Testis (tissue), 3 donors: ENCODE data around the gene RGS8. TPM values are rescaled to one million over a fixed set of nuclear protein-coding genes. Genes with fewer than 3 reads are reported as not detected.

Experiments
- DNase-seq: peaks from one replicate; pipeline ENCODE4 v3.0.0-alpha.2; 2019
- H3K27ac ChIP-seq, 2 donors: fragments of 200-600 bp; sonication (generic); one replicate each; pipeline ENCODE4 v1.5.1; 2019
- H3K27me3 ChIP-seq: fragments of 200-600 bp; sonication (generic); one replicate; pipeline ENCODE4 v1.5.1; 2019
- H3K36me3 ChIP-seq: fragments of 200-600 bp; sonication (generic); one replicate; pipeline ENCODE4 v1.5.1; 2017; ENCODE audit warnings: low read depth; ENCODE audit errors: missing control alignments
- H3K4me1 ChIP-seq: fragments of 200-600 bp; sonication (generic); one replicate; pipeline ENCODE4 v1.5.1; 2019
- H3K4me3 ChIP-seq, 2 donors: fragments of 200-600 bp; sonication (generic); one replicate each; pipeline ENCODE4 v1.5.1; 2017 to 2019
- H3K9me3 ChIP-seq: fragments of 200-600 bp; sonication (generic); one replicate; pipeline ENCODE4 v1.5.1; 2017
- POLR2A ChIP-seq: fragments of 450-650 bp; IDR thresholded peaks from one replicate; pipeline ENCODE4 v1.6.1; 2017; ENCODE audit warnings: antibody characterized with exemption, mild to moderate bottlenecking, moderate library complexity
- WGBS, 2 donors: methylation state at CpG; one replicate each; pipeline ENCODE4 v1.1.5; 2018; 5-methylcytosine and 5-hydroxymethylcytosine counted together
- intact Hi-C: fragments of 100-400 bp; cut with DNase I; formaldehyde crosslinking; loops from one replicate; pipeline ENCODE4 v1.15.1; 2023; ENCODE audit warnings: low total_unique reads
- polyA plus RNA-seq: library from polyadenylated mRNA; stranded (reverse); fragments of 350-450 nt; fragmentation: Illumina TruSeq; extraction: RNeasy Lipid Tissue Mini Kit (QIAGEN cat#74804); gene quantifications from one replicate; pipeline ENCODE4 v1.2.3, GENCODE V29; 2014; ENCODE audit warnings: low read depth, low replicate concordance; ENCODE audit not compliant: insufficient read depth
- total RNA-seq, 2 donors: library from RNA; depleted of rRNA; stranded (reverse); fragments of >200 nt; gene quantifications; one replicate each; pipeline ENCODE4 v1.2.3, GENCODE V29; 2016
- TF ChIP-seq, protein P1 (sequence below), 3 experiments: fragments of 450-650 bp in 2 of 3; fragments of 200-600 bp in 1 of 3; sonication (generic) in 1 of 3; IDR thresholded peaks; one replicate each; pipeline ENCODE4 v1.5.1; 2016 to 2019; ENCODE audit warnings: antibody characterized with exemption in 3 of 3, mild to moderate bottlenecking in 2 of 3, moderate library complexity in 1 of 3

Gene RGS8
- total and polyA plus RNA-seq, 3 donors from 2014 or later, result 2.4 to 3.1 (median 2.5) TPM

DNA sequence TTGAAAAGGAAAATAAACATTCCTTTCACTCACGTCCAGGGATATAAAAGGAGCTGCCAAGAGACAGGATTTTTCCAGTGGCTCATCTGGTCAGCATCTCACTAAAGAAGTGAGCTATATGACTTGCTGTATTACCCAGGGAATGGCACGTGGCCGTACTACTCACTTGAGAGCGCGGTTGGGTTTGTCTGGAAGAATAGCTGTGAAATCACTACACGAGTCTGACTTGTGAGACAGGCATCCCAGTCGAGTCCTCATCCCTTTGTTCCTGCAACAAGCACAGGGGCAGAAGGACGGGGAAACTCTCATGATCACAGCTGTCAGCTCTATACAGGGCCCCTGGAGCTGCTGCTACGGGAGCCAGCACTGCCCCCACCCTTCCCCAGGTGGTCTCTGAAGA, 17.7 kb downstream of the RGS8 start:
- DNase-seq, result no peak
- Histone ChIP-seq H3K36me3 (no peaks in the 10 kb centered on the region), H3K9me3 (no peaks in the 10 kb centered on the region), H3K27ac (no peak overlapping the region), H3K27me3 (no peaks in the 10 kb centered on the region), H3K4me1 (peaks cover 3% of the 10 kb centered on the region), H3K4me3 (no peak overlapping the region)
- no peak for TF ChIP-seq POLR2A
- TF ChIP-seq, protein P1, sequence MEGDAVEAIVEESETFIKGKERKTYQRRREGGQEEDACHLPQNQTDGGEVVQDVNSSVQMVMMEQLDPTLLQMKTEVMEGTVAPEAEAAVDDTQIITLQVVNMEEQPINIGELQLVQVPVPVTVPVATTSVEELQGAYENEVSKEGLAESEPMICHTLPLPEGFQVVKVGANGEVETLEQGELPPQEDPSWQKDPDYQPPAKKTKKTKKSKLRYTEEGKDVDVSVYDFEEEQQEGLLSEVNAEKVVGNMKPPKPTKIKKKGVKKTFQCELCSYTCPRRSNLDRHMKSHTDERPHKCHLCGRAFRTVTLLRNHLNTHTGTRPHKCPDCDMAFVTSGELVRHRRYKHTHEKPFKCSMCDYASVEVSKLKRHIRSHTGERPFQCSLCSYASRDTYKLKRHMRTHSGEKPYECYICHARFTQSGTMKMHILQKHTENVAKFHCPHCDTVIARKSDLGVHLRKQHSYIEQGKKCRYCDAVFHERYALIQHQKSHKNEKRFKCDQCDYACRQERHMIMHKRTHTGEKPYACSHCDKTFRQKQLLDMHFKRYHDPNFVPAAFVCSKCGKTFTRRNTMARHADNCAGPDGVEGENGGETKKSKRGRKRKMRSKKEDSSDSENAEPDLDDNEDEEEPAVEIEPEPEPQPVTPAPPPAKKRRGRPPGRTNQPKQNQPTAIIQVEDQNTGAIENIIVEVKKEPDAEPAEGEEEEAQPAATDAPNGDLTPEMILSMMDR (IDR thresholded peaks at IDR 0.05), result no peak
- 80 to 95% methylated on average over 9 of the region's 9 CpGs for WGBS, 2 donors
- intact Hi-C loops, result no loop called here

- no peak overlapping the region for H3K27ac ChIP-seq
- no peaks in the 10 kb centered on the region for H3K9me3 ChIP-seq
- no peaks in the 10 kb centered on the region for H3K36me3 ChIP-seq
- no peak for TF ChIP-seq POLR2A
- TF ChIP-seq, protein P1 (IDR thresholded peaks at IDR 0.05), result no peak
- peaks cover 3% of the 10 kb centered on the region for H3K4me1 ChIP-seq
- H3K27me3 ChIP-seq, result no peaks in the 10 kb centered on the region
- DNase-seq, result no peak
- intact Hi-C loops, result no loop called here
- 57 to 62% methylated on average over 3 of the region's 3 CpGs for WGBS, 2 donors
- H3K4me3 ChIP-seq, result no peak overlapping the region
Observed at GRCh38 chr1:182664296-182664695, 20.1 kb downstream of the RGS8 start.

DNA sequence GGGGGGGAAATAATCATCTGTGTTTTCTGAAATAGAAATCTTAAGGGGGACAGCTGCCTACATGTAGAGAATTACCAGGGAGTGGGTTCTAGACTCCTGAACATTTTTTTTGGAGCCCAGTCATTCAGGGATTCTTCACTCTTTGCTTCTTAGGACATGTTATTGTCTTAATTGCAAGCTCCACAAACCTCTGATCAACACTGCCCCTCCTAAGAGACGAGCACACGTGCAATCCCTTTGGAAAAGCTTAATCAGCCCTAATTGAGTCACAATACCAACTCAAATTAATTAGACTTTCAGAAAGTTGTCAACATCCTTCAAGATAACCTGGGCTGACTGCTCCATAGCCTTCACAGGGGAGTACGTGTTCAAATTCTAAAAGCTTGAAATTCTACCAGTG, 21.4 kb downstream of the RGS8 start:
- intact Hi-C loops, result no loop called here
- H3K36me3 ChIP-seq, result no peaks in the 10 kb centered on the region
- H3K4me3 ChIP-seq, result no peak overlapping the region
- H3K4me1 ChIP-seq, result peaks cover 3% of the 10 kb centered on the region
- no peak overlapping the region for H3K27ac ChIP-seq
- H3K27me3 ChIP-seq, result no peaks in the 10 kb centered on the region
- H3K9me3 ChIP-seq, result no peaks in the 10 kb centered on the region
- no peak for DNase-seq
- no peak for TF ChIP-seq POLR2A
- TF ChIP-seq, protein P1 (IDR thresholded peaks at IDR 0.05), result no peak
- 89 to 96% methylated on average over 3 of the region's 3 CpGs for WGBS, 2 donors

DNA sequence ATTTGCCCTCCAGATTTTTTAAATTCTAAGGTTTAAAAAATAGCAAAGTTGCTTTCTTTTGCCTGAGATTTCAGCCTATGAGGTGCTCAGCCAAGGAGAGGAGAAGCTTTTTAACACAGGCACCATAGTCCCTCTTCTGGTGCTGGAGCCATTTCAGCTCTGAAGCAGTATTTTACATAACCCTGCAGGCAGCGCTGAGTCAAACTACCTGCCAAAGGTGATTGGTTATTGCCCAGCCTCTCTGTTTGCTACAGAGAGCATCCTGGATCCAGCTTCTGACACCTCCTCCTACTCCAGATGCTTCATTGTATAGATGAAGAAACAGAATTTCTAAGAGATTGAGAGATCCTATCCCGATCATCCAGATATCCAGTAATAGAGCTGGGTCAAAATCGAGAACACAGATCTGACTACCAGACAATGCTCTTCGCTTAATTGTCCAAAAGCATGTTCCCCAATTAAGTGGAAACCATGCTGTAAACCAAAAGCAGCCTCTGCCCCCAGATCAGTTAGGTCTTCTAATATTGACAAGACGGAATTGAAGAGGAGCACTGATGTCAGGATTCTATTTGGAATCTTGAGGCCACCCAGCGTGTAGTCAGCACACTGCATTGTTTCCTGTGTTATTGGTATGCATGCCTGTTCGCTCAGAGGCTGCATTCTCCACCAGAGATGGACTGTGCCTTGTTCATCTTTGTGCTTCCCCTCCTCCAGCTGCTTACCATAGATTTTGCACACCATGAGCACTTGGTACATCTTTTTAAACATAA, 22.1 kb downstream of the RGS8 start:
- Histone ChIP-seq H3K4me3 (no peak overlapping the region), H3K4me1 (peaks cover 3% of the 10 kb centered on the region), H3K9me3 (no peaks in the 10 kb centered on the region), H3K27ac (no peak overlapping the region), H3K36me3 (no peaks in the 10 kb centered on the region), H3K27me3 (no peaks in the 10 kb centered on the region)
- no peak for TF ChIP-seq POLR2A
- TF ChIP-seq, protein P1 (IDR thresholded peaks at IDR 0.05), result no peak
- no peak for DNase-seq
- intact Hi-C loops, result no loop called here
- 88 to 94% methylated on average over 7 of the region's 7 CpGs for WGBS, 2 donors

DNA sequence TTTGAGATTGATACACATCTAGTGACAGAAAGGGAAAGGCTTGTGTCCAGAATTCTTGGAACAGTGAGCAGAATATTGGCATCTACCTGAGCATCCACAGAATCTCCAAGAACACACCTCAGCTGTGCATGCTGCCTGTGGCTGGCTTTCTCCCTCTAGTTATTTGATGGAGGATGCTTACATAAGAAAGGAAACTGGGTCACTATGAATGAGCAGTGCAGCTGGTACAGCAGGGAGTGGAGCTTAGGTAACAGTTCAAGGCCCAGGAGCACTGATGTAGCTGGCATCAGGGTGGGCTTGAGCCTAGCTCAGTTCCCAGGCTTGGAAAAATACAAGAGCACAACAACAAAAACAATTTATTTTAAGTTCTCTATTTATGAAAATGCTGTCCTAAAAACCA, 26.3 kb downstream of the RGS8 start:
- Histone ChIP-seq H3K27me3 (no peaks in the 10 kb centered on the region), H3K36me3 (no peaks in the 10 kb centered on the region), H3K4me1 (no peaks in the 10 kb centered on the region), H3K9me3 (no peaks in the 10 kb centered on the region), H3K27ac (no peak overlapping the region), H3K4me3 (no peak overlapping the region)
- TF ChIP-seq, protein P1 (IDR thresholded peaks at IDR 0.05), result no peak
- no peak for TF ChIP-seq POLR2A
- intact Hi-C loops, result no loop called here
- no peak for DNase-seq
